ENCODE measurements around the gene ISCU.

GRCh38 chr12:108566452-108566851 lies 4.1 kb downstream of the ISCU start:
- TF ChIP-seq CTCF (IDR thresholded peaks at IDR 0.05; ENCODE audit: insufficient read depth, low read length, poor library complexity, severe bottlenecking) (no peak), EZH2phosphoT487 (conservative IDR thresholded peaks at IDR 0.05; ENCODE audit: low read length) (no peak)
